Activated gamma-delta T cell (primary cell): ENCODE data around the gene MKRN1.
"Not testable (repeated sequence)": the region's sequence is repeated elsewhere in the genome, so short reads cannot be mapped to it uniquely, and the experiment has no call there.

ENCODE experiments used
- DNase-seq: peaks from one replicate; lab custom pipeline; 2025; lab: John Stamatoyannopoulos, UW

The MKRN1 gene

DNA sequence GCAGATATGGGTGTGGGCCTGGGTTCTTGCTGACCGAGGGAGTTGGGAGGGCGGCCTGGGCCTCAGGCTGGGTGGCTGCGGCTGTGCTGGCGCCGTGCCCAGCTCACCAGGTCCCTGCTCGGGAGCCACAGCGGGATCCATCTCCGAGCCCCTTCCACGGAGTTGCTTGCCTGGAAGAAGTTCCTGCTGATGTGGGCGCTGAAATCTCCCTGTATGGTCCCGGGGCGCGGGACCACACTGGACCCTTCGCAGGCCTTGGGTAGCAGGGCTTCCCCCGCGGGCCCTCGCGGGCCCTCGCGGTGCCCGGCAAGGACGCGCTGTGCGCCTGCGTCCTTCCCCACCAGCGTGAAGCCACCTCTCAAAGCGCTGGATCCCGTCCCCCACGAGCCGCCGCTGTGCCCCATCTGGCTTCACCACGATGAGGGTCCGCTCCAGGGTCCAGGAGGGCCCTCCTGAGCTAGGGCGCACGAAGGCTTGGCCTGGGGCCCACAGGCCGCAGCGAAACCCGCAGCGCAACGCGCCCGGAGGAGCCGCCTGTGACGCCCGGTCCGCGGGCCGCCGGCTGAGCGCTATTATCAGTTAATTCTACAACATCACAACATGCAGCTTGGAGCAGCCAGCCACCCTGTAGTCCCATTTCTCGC, 43.9 kb downstream of the MKRN1 start:
- DNase-seq, result no peak

GRCh38 chr7:140433396-140433795, 45.9 kb downstream of the MKRN1 start:
- DNase-seq, result no peak

DNA sequence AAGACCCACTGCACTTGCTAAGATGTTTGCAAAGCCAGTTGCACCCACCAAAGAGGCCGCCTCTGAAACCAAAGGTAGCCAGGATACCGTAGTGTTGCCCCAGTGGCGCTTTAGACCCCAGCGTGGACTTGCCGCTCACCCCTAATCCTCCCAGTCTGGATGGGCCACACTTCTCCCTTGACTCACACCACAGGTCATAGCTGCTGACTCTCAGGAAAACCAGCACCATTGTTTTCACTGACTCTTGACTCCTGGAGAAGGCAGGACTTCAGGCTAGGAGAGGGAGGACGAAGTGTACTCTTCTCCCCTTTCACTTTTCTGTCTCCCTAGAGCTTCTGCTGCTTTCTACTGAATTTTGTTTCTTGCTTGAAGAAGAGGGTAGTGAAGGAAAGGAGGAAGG, 53.2 kb downstream of the MKRN1 start:
- no peak for DNase-seq

DNA sequence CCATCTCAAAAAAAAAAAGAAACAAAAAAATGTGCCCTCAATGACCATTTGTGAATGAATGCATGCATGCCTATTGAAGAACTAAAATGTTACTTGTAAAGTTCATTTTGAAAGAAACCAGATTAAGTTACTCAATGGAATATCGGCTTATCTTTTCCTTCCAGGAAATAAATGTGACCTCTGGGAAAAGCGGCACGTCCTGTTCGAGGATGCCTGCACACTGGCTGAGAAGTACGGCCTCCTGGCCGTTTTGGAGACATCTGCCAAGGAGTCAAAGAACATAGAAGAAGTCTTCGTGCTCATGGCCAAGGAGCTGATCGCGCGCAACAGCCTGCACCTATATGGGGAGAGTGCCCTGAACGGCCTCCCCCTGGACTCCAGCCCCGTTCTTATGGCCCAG, 53.6 kb downstream of the MKRN1 start:
- DNase-seq, result no peak

GRCh38 chr7:140423501-140423900, 55.8 kb downstream of the MKRN1 start:
- DNase-seq, result no peak

DNA sequence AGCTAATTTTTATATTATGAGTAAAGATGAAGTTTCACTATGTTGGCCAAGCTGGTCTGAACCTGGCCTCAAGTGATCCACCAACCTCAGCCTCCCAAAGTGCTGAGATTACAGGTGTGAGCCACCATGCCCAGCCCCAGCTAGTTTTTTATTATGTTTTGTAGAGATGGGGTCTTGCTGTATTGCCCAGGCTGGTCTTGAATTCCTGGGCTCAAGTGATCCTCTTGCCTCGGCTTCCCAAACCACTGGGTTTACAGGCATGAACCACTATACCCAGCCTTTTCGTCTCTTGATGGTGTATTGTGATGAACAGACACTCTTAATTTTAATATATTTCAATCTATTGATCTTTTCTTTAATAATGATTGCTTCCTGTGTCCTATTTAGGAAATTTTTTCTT, 57.8 kb downstream of the MKRN1 start:
- DNase-seq, result no peak

DNA sequence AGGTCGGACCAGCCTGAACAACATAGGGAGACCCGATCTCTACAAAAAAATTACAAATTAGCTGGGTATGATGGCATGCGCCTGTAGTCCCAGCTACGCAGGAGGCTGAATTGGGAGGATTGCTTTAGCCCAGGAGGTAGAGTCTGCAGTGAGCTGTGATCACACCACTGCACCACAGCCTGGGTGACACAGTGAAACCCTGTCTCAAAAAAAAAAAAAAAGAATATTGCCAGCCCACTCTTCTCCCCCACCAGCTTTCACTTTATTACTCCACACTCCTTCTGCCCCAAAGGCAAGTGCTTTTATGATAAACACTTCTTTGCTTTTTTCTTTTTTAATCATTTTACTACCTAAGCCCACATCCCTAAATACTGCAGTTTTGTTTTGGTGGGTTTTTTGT, 60.7 kb downstream of the MKRN1 start:
- no peak for DNase-seq

- not testable (repeated sequence) for DNase-seq
Measured at GRCh38 chr7:140418156-140418472, 61.2 kb downstream of the MKRN1 start.

DNA sequence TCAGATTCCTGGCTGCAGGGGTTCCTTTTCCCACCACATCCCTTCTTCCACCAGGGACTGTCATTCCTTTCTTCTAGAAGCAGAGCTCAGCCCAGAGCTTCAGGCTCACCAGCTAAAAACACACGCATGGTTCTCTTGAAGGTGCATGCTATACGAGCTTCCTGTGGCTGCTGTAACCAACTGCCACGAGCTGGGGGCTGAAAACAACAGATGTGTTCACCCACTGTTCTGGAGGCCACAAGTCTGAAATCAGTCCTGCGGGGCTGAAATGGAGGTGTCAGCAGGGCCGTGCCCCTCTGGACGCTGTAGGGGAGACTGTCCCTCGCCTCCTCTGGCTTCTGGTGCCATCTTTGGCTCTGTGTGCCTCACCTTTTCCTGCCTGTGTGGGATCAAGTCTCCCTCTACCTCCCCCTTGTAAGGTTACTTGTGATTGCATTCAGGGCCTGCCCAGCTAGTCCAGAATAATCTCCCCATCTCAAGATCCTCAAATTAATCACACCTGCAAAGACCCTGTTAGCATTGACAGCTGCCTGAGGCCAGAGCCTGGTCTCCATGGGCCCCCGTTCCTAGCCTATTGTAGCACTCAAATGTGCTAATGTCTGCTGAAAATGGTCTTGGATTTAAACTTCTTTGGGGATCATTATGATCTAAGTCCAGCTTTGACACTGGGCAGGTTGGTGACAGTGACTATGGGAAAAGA, 61.7 kb downstream of the MKRN1 start:
- DNase-seq, result no peak

- DNase-seq, result no peak
Measured at GRCh38 chr7:140416560-140416959, 62.7 kb downstream of the MKRN1 start.

- DNase-seq, result not testable (repeated sequence)
Measured at GRCh38 chr7:140415816-140416215, 63.5 kb downstream of the MKRN1 start.

GRCh38 chr7:140415361-140415760, 63.9 kb downstream of the MKRN1 start:
- DNase-seq, result no peak

DNA sequence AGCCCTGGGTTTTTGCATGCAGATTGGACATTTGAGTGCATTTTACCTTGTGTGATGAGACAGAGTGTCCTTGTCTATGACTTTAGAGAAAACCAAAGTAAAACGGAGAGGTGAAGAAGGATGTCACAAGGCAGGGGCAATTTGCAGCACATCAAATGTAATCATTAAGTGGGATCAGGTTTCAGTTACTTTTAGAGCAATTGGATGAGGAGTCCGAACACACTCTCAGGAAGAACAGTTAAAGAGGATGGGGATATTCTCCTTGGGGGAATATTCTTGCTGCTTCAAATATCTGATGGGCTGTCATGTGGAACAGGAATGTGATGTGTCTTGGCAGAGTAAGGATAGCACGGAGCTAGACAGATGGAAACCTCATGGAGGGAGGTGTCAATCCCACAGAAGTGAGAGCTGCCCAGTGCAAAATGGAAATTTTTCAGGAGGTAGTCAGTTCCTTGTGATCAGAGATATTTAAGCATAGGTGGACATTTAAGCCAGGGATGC, 74.7 kb downstream of the MKRN1 start:
- no peak for DNase-seq

DNA sequence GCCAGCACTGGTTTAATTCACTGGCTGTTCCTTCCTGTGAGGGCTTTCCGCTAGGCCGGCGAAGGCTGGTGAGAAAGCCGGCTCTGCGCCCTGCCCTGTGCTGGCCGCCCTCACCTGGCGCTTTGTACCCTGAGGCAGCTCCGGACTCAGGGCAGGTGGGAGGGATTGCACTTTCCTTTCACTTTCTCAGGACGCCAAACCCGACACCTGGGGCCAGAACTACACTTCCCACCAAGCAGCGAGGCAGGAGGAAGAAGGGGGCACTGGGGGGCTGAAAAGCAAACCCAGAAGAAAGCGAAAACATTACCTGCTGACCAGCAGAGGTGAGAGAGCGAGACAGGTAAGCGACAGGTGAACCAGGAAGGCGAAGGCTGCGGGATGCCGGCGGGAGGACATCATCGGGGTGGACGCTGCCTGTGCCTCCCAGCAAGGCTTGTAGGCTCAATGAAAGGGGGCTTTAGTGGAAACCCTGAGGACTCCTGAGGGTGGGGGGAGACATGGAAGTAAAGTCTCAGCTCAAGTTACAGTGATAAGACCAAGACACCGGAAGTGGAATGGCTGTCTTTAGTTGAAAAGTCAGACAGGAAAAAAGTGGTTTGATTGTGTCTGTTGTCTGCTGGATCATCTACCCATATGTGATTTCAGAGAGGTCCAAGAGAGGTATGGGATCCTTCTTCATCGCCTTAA, 75.3 kb downstream of the MKRN1 start, which contains the start of gene RAB19:
RAB19 (plus strand) TSS at position 181 of the 687 bp plus-strand sequence. CDS start 3,589 bp downstream, outside the sequence.
- DNase-seq, result no peak
